ENCODE measurements around the gene DGLUCY.
"Not testable (repeated sequence)": the region's sequence is repeated elsewhere in the genome, so short reads cannot be mapped to it uniquely, and the experiment has no call there.

The DGLUCY gene

DNA sequence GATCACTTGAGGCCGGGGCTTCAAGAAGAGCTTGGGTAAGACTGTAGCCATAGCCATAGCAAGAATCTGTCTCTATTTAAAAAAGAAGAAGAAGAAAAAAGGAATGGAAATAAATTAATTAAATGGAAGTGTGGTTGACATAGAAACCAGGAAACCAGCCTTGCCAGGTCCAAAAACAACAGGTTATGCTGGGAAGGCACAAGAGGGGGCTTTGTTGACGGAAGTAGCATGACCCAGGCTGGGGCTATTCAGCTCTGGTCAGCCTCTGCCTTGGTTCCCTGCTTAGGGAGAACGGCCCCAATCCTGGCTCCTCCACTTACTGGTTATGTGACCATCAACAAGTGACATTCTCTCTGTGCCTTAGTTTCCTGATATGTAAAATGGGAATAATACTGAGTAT is 145.0 kb downstream of the DGLUCY start:
- DNase-seq: no peak

DNA sequence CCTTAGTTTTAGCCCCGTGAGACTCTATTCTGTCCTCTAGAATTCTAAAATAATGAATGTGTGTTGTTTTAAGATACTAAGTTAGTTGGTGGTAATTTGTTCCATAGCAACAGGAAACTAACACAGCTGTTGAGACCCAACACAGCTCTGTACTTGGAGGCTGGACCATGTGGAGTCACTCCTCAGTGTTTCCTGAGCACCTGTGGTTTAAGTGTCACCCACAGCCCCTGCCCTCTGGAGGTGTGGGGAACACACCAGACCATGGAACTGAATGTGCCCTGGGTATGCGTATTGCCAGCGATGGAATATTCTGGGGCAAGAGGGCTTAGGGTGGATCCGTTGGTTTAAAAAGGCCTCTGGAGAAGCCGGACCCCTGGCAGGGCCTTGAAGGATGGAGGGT is 147.2 kb downstream of the DGLUCY start:
- no peak for DNase-seq

DNA sequence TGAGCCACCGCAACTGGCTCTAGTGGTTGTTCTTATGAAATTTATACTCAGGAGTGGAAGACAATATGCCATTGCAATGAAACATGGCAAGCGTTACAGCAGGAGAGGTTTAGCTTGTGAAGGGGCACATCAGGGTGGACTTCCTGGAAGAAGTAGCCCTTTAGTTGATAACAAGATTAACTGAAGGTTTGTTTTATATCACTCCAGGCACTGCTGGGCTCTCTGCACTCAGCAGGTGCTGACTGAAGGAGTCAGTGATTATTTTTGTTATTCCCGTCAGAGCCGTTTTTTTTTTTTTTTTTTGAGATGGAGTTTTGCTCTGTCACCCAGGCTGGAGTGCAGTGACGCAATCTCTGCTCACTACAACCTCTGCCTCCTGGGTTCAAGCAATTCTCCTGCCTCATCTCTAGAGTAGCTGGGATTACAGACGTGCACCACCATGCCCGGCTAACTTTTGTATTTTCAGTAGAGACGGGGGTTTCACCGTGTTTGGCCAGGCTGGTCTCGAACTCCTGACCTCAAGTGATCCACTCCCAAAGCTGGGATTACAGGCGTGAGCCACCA is 148.2 kb downstream of the DGLUCY start:
- no peak for DNase-seq

DNA sequence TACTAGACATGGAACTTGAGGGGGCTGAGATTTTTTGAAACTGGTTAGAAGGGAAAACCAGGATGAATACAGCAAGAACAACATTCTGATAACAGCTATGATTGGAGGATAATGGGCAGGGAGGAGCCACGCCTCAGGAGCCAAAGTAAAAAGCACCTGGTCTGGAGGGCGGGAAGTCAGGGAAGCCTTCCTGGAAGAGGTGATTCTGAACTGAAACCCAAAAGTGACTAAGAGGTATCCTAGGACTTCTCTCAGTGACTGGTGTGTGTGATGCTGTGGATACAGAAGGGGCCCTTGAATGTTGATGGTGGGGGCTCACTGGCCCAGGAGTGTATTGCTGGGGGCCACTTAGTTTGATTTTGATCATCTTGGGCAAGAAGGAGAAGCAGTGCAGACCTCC is 149.5 kb downstream of the DGLUCY start:
- DNase-seq: no peak

DNA sequence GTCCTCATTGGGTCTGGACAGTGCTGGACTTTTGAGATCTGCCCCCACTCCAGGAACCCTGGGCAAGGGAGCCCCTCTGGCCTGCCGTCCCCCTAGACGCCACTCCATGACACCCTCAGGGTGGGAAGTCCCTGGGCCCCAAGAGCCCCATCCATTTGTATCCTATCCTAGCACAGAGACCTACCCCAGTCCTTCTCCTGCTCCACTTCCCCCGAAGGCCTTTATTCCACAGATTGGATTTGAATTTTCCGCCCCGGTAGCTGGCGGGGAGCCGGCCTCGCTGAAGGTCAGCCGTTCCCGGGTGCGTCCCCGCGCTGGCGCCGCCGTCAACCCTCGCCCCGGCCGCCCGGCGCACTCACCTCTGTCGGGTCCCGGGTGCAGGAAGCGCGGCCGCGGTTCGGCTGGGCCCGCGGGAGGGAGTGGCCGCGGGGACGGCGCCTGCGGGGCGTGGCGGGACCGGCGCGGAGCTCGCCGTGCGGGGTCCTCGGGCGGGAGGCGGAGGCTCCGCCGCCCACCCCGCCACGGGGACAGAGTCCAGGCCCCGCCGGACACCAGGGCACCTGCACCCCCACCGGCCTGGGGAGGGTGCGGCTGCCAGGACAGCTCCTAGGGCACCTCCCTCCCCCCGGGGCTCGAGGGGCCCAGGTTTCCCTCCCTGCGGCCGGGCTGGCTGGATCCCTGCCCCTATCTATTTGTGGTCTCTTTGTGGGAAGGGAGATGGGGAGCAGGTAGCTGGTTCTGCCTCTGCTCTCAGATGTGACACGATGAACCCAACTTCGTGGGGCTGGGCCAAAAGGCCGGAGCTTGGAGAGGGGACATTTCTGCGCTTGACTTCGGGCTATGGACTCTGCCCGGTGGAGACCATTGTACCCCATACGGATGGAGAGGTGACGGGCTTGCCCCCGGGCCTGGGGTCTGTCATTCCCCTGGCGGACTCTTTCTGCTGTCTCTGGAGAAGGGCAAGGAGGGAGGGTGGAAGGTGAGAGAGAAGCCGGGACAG is 150.6 kb downstream of the DGLUCY start:
- peak in 3 of 4 experiments; percentile 10 to 59 (median 43) for DNase-seq

DNA sequence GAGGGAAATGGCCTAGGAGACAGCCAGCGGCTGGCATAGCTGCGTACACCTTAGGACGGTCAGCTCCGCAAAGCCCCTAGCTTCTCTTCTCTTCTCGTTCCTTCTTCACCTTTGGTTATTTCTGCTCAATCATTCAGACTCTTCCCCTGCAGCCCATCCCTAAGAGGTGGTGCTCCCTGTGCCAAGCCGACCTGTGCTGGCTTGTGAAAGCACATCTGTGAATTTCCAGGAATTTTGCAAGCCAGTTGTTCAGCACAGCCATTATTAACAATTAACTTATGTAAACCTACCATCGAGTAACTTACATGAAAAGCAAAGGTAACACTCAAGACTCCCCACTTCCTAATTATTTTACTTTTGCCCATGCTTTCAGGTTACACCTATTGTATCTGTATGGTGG is 151.5 kb downstream of the DGLUCY start:
- no peak for DNase-seq

DNA sequence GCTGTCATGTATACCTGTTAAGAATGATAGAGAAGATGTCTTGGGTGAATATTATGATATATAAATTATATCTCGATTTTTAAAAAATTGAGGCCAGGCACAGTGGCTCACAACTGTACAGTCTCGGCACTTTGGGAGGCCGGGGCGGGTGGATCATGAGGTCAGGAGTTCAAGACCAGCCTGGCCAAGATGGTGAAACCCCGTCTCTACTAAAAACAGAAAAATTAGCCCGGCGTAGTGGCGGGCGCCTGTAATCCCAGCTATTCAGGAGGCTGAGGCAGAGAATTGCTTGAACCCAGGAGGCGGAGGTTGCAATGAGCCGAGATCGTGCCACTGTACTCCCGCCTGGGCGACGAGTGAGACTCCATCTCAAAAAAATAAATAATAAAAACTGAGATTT is 152.4 kb downstream of the DGLUCY start:
- not testable (repeated sequence) for DNase-seq

DNA sequence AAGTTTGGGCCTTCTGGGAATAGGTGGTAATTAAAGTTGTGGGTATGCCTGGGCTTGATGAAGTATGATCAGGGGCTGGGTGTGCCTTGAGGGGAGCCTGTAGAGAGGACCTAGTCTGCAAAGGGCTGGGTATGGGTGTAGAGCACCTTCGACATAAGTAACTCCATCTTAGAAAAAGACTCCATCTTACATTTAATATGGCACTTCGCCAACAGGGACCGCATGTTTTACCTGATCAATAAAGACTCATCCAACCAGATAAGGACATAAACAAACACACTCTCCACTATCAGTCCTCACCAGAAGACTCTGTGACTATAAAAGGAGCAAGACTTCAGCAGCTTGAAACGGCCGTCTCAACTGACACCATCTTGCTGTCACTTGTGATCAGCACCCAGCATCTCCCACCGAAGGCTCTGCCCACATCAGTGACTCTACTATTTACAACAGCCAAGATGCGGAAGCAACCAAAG is 154.1 kb downstream of the DGLUCY start:
- DNase-seq: no peak

DNA sequence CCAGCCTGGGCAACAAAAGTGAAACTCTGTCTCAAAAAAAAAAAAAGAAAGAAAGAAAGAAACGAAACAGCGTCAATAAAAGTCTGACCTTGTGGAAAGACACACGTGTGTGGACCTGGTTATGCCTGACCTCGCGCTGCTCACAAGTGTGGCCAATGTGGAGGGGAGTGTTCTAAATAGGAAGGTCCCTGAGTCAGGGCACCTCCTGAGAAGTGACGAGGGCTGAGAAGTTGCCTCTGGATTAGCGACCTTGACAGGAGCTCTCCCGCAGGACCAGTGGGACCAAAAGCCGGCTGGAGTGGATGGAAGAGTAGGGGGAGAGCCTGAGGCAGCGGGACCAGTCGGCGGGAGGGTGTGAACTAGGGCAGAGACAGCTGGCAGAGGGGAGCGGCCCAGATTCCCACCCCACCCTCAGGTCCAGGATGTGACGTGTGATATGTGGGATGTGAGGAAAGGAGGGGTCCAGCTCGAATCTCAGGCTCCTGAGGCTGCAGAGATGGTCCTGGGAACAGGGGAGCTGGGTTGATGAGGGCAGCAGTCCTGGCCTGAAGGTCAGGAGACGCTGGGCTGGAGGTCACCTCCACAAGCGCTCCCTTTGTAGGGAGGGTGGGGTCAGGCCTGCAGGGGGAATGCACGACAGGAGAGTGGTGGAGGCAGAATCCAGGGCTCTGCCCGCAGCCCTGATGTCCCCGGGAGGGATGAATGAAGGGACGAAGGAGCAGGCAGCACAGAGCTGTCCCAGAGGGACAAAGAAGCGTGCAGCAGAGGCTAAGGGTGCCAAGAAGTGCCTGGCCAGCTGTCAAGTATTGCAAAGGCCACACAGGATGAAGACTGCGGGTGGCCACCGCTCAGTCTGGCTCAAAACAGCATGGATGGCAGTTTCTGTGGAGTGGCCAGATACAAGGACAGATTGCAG is 155.5 kb downstream of the DGLUCY start:
- no peak for DNase-seq

DNA sequence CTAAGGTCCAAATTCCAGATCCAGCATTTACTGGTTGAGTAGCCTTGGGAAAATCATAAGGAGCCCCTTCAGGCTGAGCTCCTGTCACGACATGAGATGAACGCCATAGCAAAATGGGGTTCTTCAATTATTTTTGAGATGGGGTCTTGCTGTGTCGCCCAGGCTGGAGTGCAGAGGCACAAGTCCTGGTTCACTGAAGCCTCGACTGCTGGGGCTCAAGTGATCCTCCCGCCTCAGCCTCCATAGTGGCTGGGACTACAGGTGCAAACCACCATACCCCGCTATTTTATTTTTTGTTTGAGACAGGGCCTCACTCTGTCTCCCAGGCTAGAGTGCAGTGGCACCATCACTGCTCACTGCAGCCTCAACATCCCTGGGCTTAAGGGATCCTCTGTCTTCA is 156.3 kb downstream of the DGLUCY start:
- DNase-seq: no peak

DNA sequence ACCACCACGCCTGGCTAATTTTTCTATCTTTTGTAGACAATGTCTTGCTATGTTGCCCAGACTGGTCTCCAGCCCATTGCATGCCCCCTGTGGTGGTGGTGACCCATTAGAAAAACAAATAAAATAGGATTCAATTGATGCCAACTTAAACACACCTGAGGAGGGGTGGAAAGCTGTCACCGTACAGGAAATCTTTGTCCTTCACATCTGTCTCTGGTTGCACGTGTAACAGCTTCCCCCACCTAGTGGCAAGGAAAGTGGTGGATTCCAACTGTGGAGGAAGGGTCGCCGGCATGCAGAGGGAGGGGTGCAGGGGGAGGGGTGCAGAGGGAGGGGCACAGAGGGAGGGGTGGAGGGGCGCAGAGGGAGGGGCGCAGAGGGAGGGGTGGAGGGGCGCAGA is 156.7 kb downstream of the DGLUCY start:
- DNase-seq: no peak

DNA sequence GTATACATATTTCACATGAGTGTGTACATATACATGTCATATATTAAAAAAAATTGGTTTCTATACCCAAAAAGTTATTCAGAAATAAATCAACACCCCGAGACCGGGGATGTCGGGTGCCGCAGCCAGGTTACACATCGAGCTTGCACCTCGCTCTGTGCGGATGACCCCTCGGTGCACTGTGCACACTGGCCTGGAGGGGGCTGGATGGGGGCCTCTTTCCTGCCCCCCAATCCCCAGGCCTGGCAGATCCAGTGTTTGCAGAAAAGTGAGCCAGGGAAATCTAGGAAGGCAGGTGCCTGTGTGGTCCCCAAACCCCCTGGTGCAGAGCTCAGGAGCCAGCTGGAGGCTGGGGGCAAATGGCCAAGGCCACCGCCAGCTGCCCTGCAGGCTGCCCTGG is 157.8 kb downstream of the DGLUCY start:
- DNase-seq: no peak

DNA sequence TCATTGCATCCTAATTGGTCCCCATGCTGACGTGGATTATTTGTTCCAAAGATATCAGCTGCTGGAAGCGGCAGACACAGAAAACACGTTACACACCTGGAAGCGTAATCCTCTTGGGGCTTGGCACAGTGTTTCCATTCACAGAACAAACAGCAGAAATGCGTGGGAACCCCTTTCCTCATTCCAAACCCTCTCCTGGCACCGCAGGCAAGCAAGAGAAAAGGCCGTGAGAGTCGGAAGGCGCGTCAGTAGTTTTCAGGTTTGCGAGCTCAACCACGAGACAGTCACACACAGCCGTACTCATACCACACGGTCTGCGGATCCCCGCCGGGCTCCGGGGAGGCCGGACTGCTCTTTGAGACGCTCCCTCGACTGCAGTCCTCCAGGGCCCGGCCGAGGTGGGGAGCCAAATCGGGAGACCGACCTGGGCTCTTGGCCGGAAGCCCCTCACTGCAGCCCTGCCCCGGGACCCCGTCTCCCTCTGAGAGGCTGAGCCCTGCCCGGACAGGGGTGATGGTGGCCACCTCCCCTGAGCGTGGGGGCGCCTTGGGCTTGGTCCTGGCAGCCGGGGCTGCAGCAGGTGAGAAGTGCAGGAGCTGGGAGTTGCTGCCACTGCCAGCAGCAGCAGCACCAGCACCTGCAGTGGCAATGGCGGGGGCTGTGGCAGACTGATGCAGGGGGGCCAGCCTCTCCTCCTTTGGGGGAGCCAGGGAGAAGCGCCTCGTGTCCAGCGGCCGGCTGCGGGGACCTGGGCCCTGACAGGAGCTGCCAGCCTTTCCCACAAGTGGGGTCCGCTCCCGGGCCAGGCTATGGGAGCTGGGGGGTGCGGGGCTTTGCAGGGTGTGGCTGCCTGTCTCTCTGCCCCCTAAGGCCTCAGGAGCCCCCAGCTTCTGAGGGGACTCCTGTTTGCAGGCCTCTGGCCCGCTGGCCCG is 158.7 kb downstream of the DGLUCY start:
- DNase-seq: no peak

DNA sequence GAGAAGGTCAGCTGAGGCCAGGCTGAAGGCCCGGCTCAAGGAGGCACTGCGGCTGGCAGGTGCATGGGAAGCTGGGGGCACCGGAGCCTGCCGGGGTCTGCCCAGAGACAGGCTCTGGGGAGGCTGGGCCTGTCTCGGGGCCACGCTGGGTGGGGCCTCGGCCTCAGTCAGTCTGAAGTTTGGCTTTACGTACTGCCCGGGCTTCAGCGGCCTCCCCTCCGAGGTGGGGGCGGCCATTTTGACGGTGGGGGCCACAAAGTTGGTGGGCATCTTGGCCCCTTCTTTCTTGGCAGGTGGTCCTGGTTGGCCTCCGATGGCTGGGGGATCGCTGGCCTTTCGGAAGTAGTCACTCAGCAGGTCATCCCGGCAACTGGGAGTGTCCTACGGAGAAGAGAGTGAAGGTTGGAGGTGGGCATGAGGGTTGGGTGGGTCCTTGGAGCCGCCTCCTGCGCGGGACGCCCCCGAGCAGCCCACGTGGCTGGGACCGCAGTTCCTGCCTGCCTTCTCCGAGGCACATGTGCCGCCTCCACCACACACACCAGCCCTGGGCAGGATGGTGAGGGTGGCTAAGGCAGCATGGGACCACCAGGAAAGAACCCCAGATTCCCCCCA is 159.5 kb downstream of the DGLUCY start:
- no peak for DNase-seq

DNA sequence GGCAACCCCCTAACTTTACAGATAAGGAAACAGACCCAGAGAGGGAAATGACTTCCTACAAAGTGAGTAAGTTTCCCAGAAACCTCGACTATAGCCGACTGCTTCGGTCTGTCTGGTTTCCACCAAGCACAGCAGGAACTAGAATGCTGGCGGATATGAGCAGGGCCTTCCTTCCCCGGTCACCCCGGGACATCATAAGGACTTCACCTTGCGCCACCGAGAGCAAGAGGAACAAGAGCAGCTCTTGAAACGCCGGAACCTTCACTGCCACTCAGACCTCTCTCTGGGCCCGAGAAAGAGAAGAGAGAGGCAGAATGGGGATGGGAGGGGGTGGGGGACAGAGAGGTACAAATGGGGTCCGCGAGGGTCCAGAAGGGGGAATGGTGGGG is 160.0 kb downstream of the DGLUCY start:
- peak in 2 of 4 experiments; percentile 20 to 28 for DNase-seq

DNA sequence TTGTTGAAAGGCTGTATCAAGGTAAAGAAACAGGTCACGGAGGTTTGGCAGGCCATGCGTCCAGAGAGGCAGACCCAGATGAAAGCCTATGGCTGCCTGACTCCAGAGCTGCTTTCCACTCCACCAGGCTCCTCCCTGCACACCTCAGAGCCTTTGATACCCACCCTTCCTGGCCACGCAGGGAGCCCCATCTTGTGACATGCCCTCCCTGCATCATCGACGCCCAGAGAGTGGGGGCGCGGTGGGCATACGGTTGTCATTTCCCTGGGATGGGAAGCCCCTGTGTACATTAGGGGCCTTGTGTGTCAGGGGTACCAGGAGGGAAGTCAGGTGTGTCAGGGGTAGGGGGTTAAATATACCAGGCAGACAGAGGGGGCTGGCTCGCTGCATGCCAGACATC is 160.9 kb downstream of the DGLUCY start:
- no peak for DNase-seq
